Measurements from ENCODE around the gene RAET1L.

GRCh38 chr6:149985481-149985937 is 39.8 kb downstream of the RAET1L start:
- TF ChIP-seq CTCF (conservative IDR thresholded peaks at IDR 0.05; ENCODE audit: low read depth in 2 of 2), result no peak
- TF ChIP-seq STAT1 (IDR thresholded peaks at IDR 0.05; ENCODE audit: unreplicated experiment), result no peak

Measured in GM23338 (cell line).